Stimulated activated CD4-positive, alpha-beta T cell treated with anti-CD3 and anti-CD28 coated beads, Interleukin-1b, Interleukin-23, amount 100 ng/mL, for 1 hour (primary cell): ENCODE measurements around the gene HIPK1.
"Not testable (repeated sequence)": the region's sequence is repeated elsewhere in the genome, so short reads cannot be mapped to it uniquely, and the experiment has no call there.

ENCODE experiments used
- DNase-seq, 2 donors: peaks; one replicate each; pipeline ENCODE4 v3.0.0-alpha.2; 2020; ENCODE audit warnings: low read depth in 2 of 2

HIPK1 gene

DNA sequence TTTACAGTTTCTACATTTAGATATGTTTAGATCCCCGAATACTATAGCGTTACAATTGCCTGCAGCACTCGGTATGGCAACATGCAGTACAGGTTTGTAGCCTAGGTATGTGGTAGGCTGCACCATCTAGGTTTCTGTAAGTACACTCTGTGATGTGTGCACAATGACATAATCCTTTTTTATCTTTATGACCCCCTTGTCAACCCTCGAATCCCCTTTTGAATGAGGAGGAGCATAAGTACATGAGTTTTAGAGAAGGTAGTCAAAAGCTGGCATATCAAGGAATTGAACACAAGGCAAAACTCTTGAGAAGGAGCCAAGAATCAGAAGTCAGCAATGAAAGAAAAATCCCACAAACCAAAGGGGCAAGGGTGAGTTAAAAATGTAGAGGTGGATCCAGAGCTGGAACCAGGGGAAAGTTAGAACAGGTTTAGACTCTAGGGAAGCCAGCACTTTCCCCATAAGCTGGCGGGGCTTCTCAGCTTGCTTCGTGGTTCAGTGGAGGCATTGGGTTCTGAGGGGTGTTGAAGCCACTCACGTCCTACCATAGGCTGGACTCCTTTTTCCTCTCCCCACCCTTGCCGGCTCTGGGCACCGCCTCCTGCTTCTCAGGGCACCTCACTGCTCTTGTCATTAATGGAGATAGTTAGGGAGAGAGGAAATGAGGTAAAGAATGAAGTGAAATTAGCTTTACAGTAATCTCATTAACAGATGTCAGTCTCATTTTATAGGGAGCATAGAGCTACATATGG is 81.5 kb downstream of the HIPK1 start:
- no peak for DNase-seq

DNA sequence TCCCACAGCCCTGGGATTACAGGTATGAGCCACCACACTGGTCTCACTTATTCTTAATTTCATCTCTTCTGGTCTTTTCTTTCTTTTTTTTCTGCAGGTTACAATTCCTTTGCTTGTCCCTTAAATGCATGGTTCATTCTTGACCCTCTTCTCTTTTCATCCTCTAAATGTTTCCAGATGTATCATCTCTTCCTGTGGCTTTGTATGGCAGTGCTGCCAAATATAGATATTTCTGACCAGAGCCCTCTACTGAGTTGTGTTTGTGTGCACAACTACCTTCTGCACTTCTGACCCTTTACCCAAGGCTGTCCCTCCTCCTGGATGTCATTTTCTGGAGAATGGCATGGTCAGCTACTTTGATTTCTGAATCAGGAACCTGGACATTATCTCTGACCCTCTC is 82.7 kb downstream of the HIPK1 start:
- no peak for DNase-seq

DNA sequence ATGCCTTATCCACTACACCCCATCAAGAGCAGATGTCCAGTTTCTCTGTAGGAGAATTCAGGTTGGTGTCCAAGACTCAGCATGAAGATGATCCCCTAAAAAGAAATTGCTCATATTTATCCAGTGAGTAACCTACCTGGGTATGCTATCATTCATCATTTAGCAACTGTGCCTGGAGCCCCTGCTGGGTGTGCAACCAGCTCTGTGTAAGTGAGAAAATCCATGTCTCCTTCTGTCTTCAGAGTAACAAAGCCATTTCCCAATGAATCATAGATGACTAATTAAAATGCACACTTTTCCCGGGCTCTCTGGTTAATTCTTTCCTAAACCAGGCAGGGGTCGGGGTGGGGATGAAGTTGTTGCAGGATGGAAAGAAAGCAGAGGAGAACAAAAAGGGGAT is 86.0 kb downstream of the HIPK1 start:
- DNase-seq = no peak

DNA sequence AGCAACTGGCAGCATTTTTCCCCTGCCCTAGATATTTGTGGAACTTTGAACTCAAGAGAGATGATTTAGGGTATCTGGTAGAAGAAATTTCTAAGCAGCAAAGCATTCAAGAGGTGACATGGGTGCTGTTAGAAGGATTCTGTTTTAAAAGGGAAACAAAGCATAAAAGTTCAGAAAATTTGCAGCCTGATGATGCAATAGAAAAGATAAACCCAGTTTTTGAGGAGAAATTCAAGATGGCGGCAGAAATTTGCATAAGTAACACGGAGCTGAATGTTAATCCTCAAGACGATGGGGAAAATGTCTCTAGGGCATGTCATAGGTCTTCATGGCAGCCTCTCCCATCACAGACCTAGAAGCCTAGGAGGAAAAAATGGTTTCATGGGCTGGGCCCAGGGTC is 90.6 kb downstream of the HIPK1 start:
- DNase-seq = not testable (repeated sequence)

DNA sequence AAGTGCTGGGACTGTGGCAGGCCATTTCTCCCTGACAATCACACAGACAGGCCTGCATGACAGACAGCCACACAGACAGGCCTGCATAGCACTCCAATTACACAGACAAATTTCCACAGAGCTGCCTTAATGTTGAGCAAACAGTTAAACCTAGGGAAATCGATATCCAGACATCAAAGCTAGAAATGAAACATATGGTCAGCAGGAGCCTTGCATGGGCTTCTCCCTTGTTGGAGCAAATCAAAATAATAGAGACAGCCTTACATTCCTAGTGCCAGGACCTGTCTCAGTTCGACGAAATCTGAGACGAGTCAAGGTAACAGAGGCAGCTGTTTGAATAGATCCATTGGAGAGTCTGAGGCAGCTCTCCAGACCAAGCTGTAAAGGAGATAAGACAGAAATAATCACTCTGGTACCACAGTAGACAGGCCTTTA is 92.6 kb downstream of the HIPK1 start:
- DNase-seq = no peak

DNA sequence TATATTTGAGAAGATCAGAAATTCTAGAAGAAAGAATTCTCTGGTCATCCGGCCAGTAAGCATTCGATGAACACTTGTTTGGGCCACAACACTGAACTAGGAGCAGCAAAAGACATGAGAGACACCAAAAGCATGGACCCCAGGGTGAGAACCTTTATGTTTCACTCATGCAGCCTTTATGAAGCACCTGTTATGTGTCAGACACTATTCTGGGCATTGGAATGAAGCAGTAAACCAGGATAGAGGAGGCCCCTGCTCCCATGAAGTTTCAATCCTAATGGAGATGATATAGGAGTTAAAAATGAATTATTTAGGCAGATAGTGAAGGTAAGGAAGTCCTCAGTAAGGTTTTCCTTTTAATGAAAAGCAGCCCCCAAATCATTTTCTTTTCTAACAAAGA is 93.8 kb downstream of the HIPK1 start:
- no peak for DNase-seq

DNA sequence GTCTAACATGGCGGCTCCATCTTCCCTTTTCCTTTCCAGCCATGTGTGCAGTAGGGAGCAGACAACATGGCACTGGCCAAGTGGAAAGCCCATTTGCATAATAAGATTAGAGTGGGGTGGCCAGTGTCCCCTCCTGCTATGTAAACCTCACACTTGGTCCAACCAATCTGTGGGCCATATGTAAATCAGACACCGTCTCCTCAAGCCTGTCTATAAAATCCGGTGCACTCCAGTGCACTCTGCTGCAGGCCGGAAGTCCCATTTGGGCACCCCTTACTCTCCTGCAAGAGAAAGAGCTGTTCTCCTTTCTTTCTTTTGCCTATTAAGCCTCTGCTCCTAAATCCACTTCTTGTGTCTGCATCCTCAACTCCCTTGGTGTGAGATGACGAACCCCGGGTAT is 94.3 kb downstream of the HIPK1 start:
- DNase-seq = no peak

DNA sequence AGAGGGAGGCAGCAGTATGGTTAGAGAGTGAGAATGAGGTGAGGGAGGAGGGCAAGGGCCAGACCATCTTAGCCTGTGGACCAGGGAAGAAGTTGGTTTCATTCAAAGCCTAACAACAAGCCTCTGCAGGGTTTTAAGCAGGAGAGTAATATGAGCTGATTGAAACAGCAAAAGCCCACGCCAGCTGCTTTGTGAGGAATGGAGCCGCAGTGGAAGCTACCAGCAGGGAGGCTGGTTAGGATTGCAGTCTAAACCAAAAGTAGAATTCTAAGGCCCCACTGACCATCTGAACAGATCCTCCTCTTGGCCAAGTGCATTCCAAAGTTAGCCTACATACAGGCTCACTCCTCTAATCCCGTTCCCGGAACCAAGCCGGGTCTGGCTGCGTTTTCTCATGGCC is 94.9 kb downstream of the HIPK1 start:
- DNase-seq = no peak

DNA sequence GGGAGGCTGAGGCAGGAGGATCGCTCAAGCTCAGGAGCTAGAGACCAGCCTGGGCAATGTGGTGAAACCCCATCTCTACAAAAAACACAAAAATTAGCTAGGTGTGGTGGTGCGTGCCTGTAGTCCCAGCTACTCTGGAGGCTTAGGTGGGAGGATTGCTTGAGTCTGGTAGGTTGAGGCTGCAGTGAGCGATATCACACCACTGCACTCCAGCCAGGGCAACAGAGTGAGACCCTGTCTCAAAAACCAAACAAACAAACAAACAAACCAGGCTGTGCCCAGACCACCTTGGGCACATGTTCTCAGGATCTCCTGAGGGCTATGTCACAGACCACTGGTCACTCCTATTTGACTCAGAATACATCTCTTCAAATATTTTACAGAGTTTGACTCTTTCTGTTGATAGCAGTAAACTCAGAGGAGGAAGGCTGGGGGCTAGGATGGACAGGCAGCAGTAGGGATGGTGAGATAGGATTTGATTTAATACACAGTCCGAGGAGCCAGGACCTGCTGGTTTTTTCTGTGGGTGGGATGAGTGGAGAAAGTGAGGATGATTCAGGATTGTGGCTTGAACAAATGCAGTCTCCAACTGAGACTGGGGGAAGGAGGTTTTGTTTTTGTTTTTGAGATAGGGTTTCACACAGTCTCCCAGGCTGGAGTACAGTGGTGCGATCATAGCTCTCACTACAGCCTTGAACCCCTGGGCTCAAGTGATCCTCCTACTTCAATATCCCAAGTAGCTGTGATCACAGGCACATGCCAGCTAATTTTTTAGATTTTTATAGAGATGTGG is 96.7 kb downstream of the HIPK1 start:
- DNase-seq = no peak

DNA sequence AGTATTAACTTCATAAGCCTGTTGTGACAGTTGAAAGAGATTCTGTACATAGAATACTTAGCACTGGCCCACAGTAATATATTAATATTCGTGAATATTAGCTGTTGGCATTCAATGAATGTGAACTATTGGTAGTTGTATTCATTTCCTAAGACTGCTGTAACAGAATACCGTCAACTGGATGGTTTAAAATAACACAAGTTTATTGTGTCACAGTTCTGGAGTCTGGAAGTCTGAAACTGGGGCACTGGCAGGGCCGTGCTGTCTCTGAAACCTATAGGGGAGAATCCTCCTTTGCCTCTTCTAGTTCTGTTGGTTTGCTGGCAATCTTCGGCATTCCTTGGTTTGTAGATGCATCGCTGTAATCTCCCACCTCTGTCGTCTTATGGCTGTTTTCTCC is 97.7 kb downstream of the HIPK1 start:
- no peak for DNase-seq
